Suppressor macrophage treated with lipopolysaccharide for 4 hours (primary cell): ENCODE data around the gene SNAPC4.

Experiments used
- DNase-seq: peaks from one replicate; pipeline ENCODE4 v3.0.0-alpha.2; 2020

The SNAPC4 gene

GRCh38 chr9:136385015-136385414, 15.0 kb downstream of the SNAPC4 start:
- no peak for DNase-seq

- no peak for DNase-seq
Measured at GRCh38 chr9:136383436-136383835, 16.5 kb downstream of the SNAPC4 start.

- DNase-seq, result no peak
Measured at GRCh38 chr9:136381966-136382513, 17.9 kb downstream of the SNAPC4 start.

- DNase-seq, result no peak
Measured at GRCh38 chr9:136381311-136381710, 18.7 kb downstream of the SNAPC4 start.

- no peak for DNase-seq
Measured at GRCh38 chr9:136380381-136380780, 19.6 kb downstream of the SNAPC4 start.

GRCh38 chr9:136379891-136380290, 20.1 kb downstream of the SNAPC4 start:
- DNase-seq, result no peak

GRCh38 chr9:136379401-136379800, 20.6 kb downstream of the SNAPC4 start:
- no peak for DNase-seq

- DNase-seq, result no peak
Measured at GRCh38 chr9:136379003-136379287, 21.0 kb downstream of the SNAPC4 start.

- DNase-seq, result no peak
Measured at GRCh38 chr9:136378170-136379002, 21.6 kb downstream of the SNAPC4 start.

- DNase-seq, result no peak
Measured at GRCh38 chr9:136377341-136378169, 22.4 kb downstream of the SNAPC4 start.

- DNase-seq, result no peak
Measured at GRCh38 chr9:136376457-136376856, 23.5 kb downstream of the SNAPC4 start.

- DNase-seq, result no peak
Measured at GRCh38 chr9:136375096-136375495, 24.9 kb downstream of the SNAPC4 start.

- DNase-seq, result no peak
Measured at GRCh38 chr9:136374183-136374575, 25.8 kb downstream of the SNAPC4 start.

- peak; percentile 88 for DNase-seq
Measured at GRCh38 chr9:136373300-136374182, 26.4 kb downstream of the SNAPC4 start, which contains the start of gene CARD9. Gene CARD9 (minus strand): TSS chr9:136373669. CDS start chr9:136372078, 1,591 bp downstream.

- DNase-seq, result peak; percentile 86
Measured at GRCh38 chr9:136372561-136373299, 27.2 kb downstream of the SNAPC4 start.

- DNase-seq, result no peak
Measured at GRCh38 chr9:136372006-136372405, 28.0 kb downstream of the SNAPC4 start.

GRCh38 chr9:136371533-136371880, 28.5 kb downstream of the SNAPC4 start:
- no peak for DNase-seq

GRCh38 chr9:136370687-136371532, 29.1 kb downstream of the SNAPC4 start:
- DNase-seq, result no peak

- no peak for DNase-seq
Measured at GRCh38 chr9:136370037-136370436, 29.9 kb downstream of the SNAPC4 start.

- no peak for DNase-seq
Measured at GRCh38 chr9:136368190-136368589, 31.8 kb downstream of the SNAPC4 start.
